Non-pigmented ciliary epithelial cell (primary cell): ENCODE measurements around the gene NHEJ1.

Experiments
- DNase-seq: peaks from one replicate; pipeline ENCODE4 v3.0.0-alpha.2; 2010; ENCODE audit warnings: low read depth

NHEJ1 gene

DNA sequence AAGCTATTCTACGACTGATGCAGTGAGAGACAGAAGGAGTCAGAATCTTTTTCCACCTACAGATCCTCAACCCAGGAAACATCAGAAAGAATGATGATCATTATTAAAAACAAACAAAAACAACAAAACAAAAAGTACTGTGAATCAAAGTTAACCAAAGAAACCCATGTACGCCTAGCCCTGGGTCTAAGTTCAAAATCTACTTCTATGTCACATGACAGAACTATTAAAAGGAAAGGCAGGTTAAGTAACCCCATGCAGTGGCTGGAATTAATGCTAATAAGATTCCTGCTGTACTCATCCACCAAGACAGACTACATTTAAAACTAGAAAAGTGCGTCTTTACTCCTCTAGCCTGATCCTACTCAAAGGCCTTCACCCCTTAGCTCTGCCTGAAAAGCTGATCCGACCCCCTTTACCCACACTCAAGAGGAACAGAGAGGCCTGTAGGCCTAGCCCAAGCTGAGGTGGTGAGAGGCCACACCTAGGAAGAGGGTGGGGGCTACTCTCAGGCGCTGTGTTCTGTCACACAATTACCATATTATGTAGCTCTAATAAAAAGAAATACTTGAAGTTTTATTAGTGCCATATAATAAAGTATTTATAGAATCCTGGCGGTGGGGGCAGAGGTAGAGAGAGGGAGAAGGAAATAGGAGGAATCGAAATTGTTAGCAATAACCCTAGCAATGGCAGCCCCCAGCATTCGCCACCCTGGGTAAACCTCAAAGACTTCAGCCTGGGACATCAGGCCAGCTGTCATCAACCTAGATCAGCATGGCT lies 37.1 kb downstream of the NHEJ1 start:
- no peak for DNase-seq

DNA sequence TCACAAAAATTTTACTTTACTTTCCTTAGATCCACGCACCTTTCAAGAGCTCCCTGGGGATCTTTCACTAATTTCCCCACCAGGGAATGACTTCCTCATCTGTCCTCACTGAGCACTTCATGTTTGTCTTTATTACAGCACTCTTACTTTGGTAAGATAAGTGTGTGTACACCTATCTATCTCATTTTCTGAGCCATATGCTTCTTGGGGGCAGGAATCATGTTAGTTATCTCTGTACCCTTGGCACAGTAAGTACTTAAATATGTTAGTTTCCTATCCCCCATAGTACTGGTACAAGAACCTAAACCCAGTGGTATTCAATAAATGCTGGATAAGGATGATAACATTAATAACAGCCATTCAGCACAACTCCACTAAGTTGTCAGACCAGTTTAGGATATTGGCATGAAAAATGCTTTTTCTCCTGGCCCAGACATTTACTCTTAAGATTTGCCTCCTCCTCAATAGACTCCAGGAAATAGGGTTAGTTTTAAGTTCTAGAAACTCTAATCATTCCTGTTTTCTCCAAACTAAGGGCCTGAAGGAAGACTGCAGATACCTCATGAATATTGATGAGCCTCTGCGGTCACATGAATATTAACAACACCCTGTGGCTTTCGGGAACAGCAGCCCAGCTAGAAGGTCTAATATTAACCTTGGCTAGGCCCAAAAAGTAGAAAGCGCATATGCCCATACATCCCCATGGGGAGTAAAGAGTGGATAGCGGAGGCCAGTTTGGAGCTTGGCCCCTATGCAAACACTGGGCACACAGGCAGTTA lies 38.2 kb downstream of the NHEJ1 start:
- DNase-seq: no peak

DNA sequence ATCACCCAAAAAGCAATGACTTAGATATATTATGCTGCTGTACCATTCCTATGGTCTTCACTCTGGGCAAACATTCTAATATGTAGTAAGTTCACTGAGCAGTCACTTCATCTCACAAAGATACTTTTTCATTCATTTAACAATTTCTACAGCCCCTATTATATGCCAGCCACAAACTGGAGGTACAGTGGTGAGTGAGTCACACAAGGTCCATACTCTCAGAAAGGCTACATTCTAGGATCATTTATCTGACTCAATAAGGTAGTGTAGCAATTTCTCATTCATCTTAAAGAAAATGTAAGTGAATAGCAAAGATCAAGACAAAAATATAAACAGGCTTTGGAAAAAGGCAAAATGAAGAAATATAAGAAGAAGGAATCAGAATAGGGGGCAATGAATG lies 40.5 kb downstream of the NHEJ1 start:
- DNase-seq: no peak

DNA sequence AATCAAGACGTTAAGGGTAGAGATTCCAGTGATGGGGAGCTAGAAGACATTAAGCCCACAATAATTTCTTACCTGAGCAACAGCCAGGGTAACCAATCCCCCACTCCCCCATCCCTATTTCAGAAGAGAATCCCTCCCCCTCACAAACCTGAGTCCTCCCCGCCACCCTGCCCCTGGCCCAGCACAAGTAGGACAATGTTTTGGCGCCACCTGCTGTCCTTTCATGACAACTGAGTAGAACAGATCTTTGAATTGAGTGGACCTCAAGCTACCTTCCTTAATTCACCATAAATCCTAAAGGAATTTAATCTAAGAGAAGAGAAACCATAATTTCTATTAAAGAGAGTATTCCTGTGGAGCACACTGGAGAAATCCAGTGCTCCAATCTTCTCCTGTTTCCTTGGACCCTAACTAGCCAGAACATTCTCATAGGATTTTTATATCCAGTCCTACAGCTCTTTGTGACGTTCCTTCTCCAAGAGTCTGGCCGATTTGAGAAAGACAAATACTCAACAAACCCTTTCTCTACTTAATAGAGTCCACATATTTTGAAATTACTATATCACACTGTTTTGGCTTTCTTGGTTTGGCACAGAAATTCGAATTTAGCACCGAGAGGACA lies 41.1 kb downstream of the NHEJ1 start:
- DNase-seq: no peak

DNA sequence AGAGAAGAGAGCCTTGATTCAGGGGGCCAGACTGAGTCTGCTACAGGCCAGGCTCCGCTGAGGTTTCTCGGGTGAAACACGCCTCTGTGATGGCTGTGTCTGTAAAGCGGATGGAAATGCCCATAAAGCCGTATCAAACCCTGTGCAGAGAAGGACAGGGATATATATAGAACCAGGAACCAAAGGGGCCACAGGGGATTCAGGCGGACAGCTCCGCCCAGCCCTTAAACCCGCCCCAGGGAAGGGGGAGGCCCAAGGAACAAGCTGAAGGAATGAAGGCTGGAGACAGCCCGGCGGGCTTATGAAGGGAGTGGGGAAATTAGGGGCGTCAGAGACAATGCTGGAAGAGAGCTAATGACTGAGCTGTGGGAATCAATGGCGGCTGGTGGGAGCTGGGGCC lies 42.1 kb downstream of the NHEJ1 start:
- DNase-seq: no peak

DNA sequence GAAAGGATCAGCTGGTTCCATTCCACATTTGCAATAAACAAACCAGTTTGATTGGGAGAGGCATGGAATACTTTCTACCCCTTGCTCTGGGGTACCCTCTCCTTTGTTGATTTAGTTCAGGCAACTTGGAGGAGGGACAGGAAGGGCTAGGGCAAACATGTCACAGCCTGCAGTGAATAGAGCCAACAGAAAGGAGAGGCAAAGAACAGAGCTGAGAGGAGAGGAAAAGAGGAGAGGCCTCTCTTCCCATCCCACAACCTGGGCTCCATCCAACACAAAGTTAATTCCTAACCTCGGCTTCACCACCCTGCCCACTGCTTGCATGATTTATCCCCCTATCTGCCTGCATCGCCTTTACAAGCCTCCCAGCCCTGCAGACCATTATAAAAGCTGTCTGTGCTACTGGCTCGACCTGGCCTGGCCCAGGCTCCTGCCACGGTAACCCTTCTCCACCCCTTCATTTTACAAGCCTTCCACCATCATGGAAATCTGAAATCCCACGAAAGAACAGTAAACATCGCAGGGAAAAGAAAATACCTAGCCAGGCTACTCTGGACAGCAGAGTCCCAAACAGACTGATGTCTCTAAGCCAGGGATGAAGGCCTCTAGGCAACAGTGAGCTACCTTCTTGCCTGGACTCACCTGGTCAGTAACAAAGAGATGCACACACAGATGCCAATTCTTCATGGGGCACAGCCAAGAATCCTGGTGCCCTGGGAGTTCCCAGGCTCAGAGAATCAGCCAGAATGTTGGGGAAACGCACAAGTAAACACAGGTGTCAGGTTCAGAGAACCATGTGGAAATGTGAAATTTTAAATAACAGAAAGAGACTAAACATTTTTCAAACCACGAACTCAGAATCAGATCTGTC lies 43.6 kb downstream of the NHEJ1 start:
- no peak for DNase-seq

DNA sequence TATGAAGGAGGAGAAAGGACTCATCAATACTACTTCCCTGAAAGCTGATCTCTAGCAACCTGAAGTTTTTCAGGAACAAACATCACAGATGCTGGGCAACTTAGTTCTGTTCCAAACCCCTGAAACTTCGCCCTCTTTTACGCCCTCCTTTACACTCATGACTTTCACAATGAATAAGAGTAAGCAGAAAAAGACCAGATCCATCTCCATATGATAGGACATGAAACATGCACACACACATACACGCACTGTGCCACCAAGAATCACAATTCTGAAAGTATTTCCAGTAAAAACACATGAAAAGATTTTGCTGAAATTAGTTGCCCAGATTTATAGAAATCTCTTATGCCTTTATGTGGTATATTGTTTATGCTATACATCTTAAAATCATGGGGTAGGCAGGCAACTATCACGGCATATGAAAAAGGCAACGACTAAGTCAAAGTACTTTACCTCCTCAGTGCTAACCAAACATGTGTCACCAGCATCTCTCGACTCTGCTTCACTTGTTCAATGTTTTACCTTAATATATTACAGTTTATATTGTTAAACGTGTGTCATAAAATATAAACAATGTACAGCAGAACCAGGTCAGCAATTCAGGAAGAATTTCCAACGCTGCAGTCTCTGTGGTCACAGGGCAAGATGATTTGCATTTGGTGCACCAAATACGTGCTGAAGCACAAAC lies 47.8 kb downstream of the NHEJ1 start:
- no peak for DNase-seq

DNA sequence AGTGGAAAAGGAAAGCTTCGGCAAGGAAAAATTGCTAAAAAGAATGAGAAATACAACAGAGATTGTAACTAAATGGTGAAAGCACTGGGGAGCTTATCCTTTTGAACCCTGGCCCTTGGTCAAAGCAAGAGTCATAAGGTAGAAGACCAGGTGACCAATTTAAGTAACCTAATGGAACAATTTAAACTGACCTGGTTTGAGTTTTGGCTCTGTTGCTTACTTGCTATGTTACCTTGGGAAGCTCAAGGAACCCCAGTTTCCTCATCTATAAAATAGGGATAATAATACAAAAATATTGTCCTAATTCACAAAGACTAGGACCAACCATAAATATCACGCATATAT lies 48.6 kb downstream of the NHEJ1 start:
- no peak for DNase-seq

DNA sequence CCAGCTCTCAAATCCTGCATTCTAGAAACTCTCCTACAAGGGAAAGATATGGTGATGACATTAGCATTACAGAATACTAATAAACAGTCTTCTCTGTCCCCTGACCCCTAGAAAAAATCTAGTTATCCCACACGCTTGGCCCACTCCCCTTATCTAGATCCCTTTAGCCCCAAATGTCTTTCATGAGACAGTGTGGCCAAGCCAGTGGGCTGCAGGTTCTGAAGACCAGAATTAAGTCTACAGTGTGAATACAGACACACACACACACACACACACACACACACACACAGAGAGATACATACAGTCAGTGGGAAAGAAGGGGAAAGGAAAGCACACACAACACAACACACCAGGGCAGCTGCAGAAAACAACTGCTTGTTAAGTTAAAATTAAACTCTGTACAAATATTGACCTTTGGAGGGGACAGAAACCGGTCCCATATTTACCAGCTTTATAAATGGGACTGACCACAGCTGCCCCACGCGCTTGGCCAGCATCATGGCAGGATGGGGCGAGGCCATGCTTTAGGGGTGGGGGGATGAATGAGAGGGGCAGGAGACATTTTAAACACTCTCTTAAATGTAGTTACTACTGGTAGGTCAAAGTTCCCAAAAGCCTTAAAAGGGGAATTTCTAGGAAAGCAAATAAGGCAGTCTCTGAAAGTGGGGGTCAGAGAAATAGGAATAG lies 49.1 kb downstream of the NHEJ1 start:
- no peak for DNase-seq

DNA sequence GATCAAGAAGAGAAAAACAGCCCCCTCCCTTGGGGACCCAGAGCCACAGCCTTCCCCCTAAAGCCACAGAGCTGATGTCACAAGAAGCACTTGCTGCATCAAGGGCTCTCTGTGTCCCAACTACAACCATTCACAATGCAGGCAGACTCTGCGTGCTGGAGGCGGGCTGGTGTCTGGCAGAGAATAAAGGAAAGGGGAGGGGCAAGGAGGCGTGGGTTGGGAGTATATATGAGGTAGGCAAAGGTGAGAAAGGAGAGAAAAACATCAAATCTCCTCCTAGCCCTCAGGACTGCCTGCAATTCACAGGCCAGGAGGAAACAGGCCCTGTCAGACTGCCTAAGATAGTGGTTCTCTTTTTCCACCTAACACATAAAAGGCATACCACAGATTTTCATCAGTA lies 51.1 kb downstream of the NHEJ1 start:
- no peak for DNase-seq

DNA sequence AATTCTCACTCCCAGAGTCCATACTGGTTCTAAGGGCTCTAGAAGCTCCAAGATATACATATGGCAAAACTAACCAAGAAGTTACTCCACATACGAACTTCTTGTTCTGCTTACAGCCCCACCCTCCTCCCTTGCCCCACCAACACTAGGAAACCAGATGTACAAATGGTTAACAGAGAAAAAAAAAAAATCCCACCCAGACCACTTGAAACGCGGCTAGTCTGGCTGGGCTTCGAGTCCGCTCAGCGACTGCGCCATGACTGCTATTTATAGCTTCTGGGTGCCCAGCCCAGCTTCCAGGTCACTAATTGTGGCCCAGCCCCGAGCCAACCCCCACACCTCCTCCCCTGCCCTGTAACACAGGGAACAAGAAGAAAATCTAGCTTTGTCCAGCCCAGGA lies 52.9 kb downstream of the NHEJ1 start:
- no peak for DNase-seq

DNA sequence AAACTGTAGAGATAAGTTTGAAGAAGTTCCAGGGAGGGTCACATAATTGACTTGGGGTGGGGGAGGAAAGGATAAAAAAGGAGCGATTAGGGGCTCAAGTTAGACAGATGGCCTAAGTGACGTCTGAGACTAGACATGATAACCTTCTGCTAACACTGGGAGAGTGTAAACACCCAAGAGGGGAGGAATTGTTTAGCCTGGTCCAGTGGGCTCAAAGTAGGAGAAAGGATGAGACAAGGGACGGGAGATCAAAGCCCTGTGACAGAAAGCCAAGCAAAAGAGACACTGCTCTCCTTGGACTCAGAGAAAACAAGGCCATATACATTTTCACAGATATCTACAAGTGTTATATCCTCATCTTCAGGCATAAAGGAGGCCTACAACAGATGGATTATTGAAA lies 54.4 kb downstream of the NHEJ1 start:
- no peak for DNase-seq

DNA sequence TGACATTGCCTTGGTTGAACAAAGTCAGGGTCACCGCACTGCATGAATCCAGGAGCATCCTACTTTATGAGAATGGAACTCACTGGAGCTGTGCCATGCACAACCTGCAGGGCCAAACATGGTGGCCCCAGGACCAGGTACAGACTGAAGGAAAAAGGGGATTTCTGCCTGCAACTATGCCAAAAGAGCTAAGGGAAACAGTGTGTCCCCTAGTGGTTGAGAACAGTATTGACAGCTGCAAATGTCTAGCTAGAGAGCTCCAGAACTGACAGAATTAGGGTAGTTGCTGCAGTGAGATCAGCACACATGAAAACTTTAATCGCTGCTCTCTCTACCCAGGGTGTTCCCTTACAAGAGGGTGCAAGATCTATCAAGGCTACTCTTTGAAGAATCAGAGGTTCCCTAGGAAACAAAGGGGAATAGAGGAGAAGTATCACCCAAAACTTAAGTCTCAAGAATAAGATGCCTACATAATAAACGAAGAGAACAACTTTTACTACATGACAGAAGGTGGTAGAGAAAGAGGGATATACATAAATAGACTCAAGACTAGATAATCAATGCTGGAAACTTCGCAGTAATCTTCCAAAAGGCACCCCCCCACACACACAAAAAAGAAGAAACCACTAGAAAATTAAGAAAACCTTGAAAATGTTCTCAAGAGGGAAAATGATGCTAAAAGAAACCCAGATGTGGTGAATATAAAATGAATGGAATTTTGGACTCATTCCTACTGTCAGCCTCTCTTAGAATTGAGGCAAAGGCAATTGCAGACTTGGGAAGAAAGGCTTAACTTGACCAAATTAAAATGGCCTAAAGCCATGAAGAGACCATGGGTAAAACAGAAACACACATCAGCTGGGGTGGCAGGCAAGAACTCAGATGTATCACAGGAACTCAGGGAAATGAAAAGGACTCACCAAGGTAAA lies 56.2 kb downstream of the NHEJ1 start:
- DNase-seq: no peak

DNA sequence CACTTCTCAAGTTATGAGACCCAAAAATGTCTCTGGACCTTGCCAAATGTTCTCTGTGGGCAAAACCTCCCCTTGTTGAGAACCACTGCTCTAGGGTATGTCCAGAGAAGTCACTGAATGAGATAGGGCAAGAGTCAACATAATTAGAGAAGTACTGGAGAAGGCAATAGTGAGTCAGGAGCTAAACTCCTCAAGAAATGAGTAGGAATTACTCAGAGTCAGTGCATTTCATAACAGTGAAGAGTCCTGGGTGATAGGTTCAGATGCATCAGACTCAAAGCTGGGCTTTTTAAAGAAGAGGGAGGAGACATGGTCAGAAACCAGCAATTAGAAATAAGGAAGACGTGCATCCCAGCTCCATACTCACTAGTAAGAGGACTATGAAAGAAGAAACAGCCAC lies 61.3 kb downstream of the NHEJ1 start:
- DNase-seq: peak; percentile 18

DNA sequence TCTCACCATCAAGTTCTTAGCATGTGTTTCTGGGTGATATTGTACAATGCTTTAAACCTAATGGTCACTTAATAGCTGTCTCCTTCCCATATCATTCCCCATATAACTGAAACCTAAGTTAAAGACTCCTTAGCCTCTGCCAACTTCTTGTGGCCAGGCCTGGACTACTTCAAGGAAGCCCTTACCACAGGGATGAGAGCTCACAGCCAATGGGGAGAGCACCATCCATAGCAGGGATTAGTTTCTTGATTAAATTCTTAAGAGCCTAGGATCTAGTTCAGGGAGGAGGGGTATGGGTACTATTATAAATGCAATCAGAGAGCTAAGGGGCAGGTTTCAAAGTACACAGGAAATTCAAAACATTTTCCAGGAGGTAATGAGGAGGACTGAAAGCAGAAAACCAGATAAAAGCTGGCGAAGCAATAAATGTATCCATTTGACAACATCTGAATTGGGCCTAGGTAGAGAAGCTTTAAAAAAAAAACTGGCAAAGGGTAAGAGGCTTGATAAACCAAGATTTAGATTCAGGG lies 65.1 kb downstream of the NHEJ1 start:
- DNase-seq: no peak

DNA sequence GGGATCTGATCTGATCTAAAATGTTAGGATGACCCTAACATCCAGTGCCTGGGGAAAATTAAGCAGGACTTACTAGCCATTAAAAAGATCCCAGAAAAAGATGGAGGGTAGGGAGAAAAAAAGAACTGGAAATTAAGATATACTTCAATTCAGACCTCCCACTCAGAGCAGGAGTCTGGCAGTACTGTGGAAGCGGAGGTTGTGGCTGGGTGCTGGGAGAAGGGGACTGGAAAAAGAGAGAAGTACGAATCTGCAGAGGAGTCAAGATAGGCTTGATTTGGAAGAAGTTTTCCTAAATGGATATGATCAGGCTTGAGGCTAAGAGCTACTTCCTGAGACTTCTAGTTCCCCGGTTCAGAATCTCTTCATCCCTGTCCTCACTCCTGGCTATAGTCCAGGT lies 66.4 kb downstream of the NHEJ1 start:
- DNase-seq: no peak

DNA sequence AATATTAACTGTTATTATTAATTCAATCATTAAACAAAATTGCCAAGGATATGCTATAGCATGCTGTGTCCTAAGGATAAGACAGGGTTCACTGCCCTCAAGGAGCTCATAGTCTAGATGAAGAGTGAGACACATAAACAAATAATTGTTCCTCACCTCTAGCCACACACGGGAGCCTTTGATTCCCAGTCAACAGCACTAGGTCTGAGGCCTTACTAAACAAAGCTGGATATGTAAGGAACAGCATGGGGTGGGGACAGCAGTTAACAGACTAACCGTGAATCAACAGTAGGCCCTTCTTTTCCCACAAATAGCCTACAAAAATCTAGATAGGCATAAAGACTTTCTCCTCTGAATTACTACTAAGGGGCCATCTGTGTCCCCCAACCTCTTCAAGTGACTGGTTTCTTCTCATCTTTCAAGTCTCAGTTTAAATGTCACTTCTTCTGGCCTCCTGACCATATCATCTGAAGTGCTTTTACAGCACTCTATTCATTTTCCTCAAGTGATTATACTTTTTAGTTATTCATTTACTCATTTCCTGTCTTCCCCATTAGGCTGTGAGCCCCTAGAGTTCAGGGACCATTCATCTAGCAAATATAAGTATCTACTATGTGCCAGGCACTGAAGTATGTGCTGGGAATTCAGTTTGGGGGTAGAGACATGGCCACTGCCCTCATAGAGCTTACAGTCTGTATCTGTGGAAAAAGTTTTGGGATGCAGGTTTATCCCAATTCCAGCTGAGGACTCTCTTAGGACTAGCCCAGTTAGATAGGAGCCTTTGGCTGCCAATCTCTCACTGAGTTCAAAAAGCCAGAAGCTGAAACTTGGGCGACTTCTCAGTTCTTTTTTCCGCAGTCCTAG lies 69.9 kb downstream of the NHEJ1 start:
- DNase-seq: no peak

DNA sequence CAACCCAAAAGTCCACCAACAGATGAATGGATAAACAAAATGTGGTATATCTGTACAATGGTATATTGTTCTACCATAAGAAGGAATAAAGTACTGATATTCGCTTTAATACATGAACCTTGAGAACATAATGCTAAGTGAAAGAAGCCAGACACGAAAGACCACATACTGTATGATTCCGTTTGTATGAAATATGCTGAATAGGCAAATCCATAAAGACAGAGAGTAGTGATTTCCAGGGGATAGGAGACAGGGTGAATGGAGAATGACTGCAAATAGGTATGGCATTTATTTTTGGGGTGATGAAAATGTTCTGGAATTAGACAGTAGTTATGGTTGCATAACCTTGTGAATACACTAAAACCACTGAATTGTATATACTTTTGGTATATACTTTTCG lies 71.3 kb downstream of the NHEJ1 start:
- no peak for DNase-seq

DNA sequence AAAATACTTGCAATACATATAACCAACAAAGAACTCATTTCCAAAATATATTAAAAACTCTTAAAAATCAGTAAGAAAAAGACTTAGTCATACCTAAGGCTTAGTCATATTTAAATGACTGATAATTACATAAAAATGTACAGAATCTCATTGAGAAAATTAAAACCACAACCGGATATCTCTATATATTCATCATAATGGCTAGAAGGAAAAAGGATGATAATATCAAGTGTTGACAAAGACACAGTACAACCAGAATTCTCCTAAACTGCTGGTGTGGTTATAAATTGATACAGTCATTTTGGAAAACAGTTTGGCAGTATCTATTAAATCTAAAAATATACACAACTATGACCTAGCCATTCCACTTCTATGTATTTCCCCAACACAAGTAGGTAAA lies 72.8 kb downstream of the NHEJ1 start:
- DNase-seq: no peak
